K562 (cell line): Measurements from ENCODE around the gene LIMK1.

ENCODE experiments used
- ATF1 ChIP-seq, 2 experiments: fragments of 450-650 bp in 1 of 2; IDR thresholded peaks; 2 replicates each; pipeline ENCODE4 v1.6.1; 2016; ENCODE audit warnings: missing compliant biosample characterization in 1 of 2, missing genetic modification characterization in 1 of 2
- BRD4 ChIP-seq: fragments of 200-600 bp; sonication (generic); IDR thresholded peaks from 2 replicates; pipeline ENCODE4 v1.6.1; 2017; ENCODE audit warnings: inconsistent platforms
- BRF2 ChIP-seq: IDR thresholded peaks from 3 replicates; pipeline ENCODE4 v1.6.1; 2011; ENCODE audit warnings: borderline replicate concordance, mild to moderate bottlenecking; ENCODE audit not compliant: insufficient read length, insufficient read depth
- CBFB ChIP-seq: sonication (generic); formaldehyde crosslinking; IDR thresholded peaks from 2 replicates; pipeline ENCODE4 v1.4.0; 2020; ENCODE audit warnings: mild to moderate bottlenecking, missing genetic modification reagents
- CHD7 ChIP-seq: fragments of 200-600 bp; sonication (generic); IDR thresholded peaks from one replicate; pipeline ENCODE4 v1.6.1; 2012; ENCODE audit warnings: mild to moderate bottlenecking, low read depth, low read length, inconsistent platforms
- CTCF ChIP-seq, 3 experiments: IDR thresholded peaks in 2 of 3; conservative IDR thresholded peaks in 1 of 3; 2 replicates each; pipeline ENCODE4 v1.5.1; 2011 to 2012; ENCODE audit warnings: low read length in 3 of 3, mild to moderate bottlenecking in 3 of 3, control low read depth in 2 of 3, improper control_type of control experiment in 1 of 3, inconsistent platforms in 1 of 3, low read depth in 1 of 3, mixed read lengths in 1 of 3, moderate library complexity in 1 of 3; ENCODE audit not compliant: insufficient read depth in 2 of 3
- E2F1 ChIP-seq: sonication (generic); formaldehyde crosslinking; IDR thresholded peaks from 2 replicates; pipeline ENCODE4 v1.8.1; 2023; ENCODE audit warnings: mild to moderate bottlenecking, missing genetic modification reagents, moderate library complexity
- FOXA3 ChIP-seq, 2 experiments: fragments of 450-650 bp in 1 of 2; sonication (generic) in 1 of 2; formaldehyde crosslinking; IDR thresholded peaks in 1 of 2; conservative IDR thresholded peaks in 1 of 2; 2 replicates each; pipeline versions ENCODE4 v1.4.0 to v1.8.0; 2020 to 2022; ENCODE audit warnings: mild to moderate bottlenecking in 2 of 2, missing genetic modification reagents in 1 of 2
- MTA1 ChIP-seq: fragments of 450-650 bp; IDR thresholded peaks from 2 replicates; pipeline ENCODE4 v1.6.1; 2017; ENCODE audit warnings: borderline replicate concordance

GRCh38 chr7:74043523-74043951 is 40.1 kb upstream of the LIMK1 start:
- TF ChIP-seq CTCF (IDR thresholded peaks at IDR 0.05 in 2 of 3, conservative IDR thresholded peaks at IDR 0.05 in 1 of 3; ENCODE audit: insufficient read depth in 2 of 3, low read depth in 1 of 3, low read length in 3 of 3): no peak
- no peak for TF ChIP-seq CBFB (CRISPR knock-in tag)
- no peak for TF ChIP-seq E2F1 (CRISPR knock-in tag)
- TF ChIP-seq CHD7: no peak
- TF ChIP-seq FOXA3 (CRISPR knock-in tag; conservative IDR thresholded peaks at IDR 0.05 in 1 of 2, IDR thresholded peaks at IDR 0.05 in 1 of 2): no peak
- no peak for TF ChIP-seq BRD4
- TF ChIP-seq ATF1 (CRISPR knock-in tag; IDR thresholded peaks at IDR 0.05): no peak
- TF ChIP-seq ATF1 (tag; IDR thresholded peaks at IDR 0.05): no peak
- TF ChIP-seq BRF2: no peak
- no peak for TF ChIP-seq MTA1
